Osteoblast (primary cell): ENCODE data around the gene SLC1A1. TPM values are rescaled to one million over a fixed set of nuclear protein-coding genes. Genes with fewer than 3 reads are reported as not detected.

ENCODE experiments used
- DNase-seq: peaks from one replicate; pipeline ENCODE4 v3.0.0; 2011; ENCODE audit warnings: low spot score, mixed read lengths; ENCODE audit not compliant: insufficient read length; ENCODE audit errors: missing footprints
- H2AFZ ChIP-seq: 2 replicates; pipeline ENCODE4 v1.6.0; 2011; ENCODE audit warnings: mild to moderate bottlenecking, low read length
- H3K27ac ChIP-seq: 2 replicates; pipeline ENCODE4 v1.5.1; 2011; ENCODE audit warnings: mild to moderate bottlenecking, low read depth, low read length, moderate library complexity
- H3K27me3 ChIP-seq: 2 replicates; pipeline ENCODE4 v1.6.0; 2012; ENCODE audit warnings: mild to moderate bottlenecking, control low read depth, inconsistent platforms, low read length, moderate library complexity; ENCODE audit not compliant: insufficient read depth
- H3K36me3 ChIP-seq: 2 replicates; pipeline ENCODE4 v1.5.1; 2011; ENCODE audit warnings: mild to moderate bottlenecking, low read length, control low read depth, moderate library complexity; ENCODE audit not compliant: insufficient read depth
- H3K4me1 ChIP-seq: 2 replicates; pipeline ENCODE4 v1.5.1; 2011; ENCODE audit warnings: mild to moderate bottlenecking, low read length, control low read depth, moderate library complexity; ENCODE audit not compliant: insufficient read depth
- H3K4me2 ChIP-seq: 2 replicates; pipeline ENCODE4 v1.6.0; 2011; ENCODE audit warnings: mild to moderate bottlenecking, low read length; ENCODE audit not compliant: insufficient read depth
- H3K4me3 ChIP-seq: fragments of 200-600 bp; sonication (generic); 3 replicates; pipeline ENCODE4 v1.5.1; 2012; ENCODE audit warnings: mild to moderate bottlenecking, low read length, inconsistent platforms; ENCODE audit not compliant: insufficient read depth
- H3K79me2 ChIP-seq: 2 replicates; pipeline ENCODE4 v1.6.0; 2012; ENCODE audit warnings: mild to moderate bottlenecking, low read length, control low read depth, inconsistent platforms; ENCODE audit not compliant: insufficient read depth
- H3K9me3 ChIP-seq: 2 replicates; pipeline ENCODE4 v1.5.1; 2011; ENCODE audit warnings: low read depth, low read length, control low read depth
- H4K20me1 ChIP-seq: 2 replicates; pipeline ENCODE4 v1.6.0; 2012; ENCODE audit warnings: mild to moderate bottlenecking, low read length, control low read depth; ENCODE audit not compliant: insufficient read depth
- total RNA-seq: library from RNA; depleted of rRNA; stranded (reverse); fragments of >200 nt; gene quantifications from 2 replicates; pipeline ENCODE4 v1.2.3, GENCODE V29; 2012
- TF ChIP-seq, protein P1 (sequence below): IDR thresholded peaks from 2 replicates; pipeline ENCODE4 v1.5.1; 2011; ENCODE audit warnings: mild to moderate bottlenecking, low read depth, low read length, moderate library complexity; ENCODE audit errors: extremely low read depth

Gene SLC1A1
- total RNA-seq, 1 donor, result 25.7 TPM

DNA sequence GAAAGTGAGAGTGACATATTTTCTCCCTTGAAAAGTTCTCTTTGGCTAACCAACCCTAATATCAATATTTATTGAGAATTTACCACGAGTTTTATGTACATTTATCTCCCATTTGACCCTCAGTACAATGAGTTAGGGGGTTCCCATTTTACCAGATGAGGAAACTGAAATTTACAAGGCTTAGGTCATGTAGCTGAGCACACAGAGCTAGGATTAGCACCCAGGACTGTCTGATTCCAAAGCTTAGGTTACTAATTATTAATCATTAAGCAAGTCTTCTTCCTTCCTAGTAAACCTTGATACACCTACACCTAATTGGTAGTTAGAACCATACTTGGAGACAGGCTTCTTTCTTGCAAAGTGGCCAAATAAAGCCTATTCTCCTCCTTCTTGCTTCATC, 12.2 kb downstream of the SLC1A1 start:
- Histone ChIP-seq H3K27me3 (no peaks in the 10 kb centered on the region), H3K4me3 (no peak overlapping the region), H3K4me2 (no peak overlapping the region), H3K36me3 (no peaks in the 10 kb centered on the region), H2AFZ (no peak overlapping the region), H4K20me1 (no peaks in the 10 kb centered on the region), H3K27ac (no peak overlapping the region), H3K9me3 (no peaks in the 10 kb centered on the region), H3K4me1 (peaks cover 22% of the 10 kb centered on the region), H3K79me2 (peaks cover 6% of the 10 kb centered on the region)
- DNase-seq, result no peak
- TF ChIP-seq, protein P1, sequence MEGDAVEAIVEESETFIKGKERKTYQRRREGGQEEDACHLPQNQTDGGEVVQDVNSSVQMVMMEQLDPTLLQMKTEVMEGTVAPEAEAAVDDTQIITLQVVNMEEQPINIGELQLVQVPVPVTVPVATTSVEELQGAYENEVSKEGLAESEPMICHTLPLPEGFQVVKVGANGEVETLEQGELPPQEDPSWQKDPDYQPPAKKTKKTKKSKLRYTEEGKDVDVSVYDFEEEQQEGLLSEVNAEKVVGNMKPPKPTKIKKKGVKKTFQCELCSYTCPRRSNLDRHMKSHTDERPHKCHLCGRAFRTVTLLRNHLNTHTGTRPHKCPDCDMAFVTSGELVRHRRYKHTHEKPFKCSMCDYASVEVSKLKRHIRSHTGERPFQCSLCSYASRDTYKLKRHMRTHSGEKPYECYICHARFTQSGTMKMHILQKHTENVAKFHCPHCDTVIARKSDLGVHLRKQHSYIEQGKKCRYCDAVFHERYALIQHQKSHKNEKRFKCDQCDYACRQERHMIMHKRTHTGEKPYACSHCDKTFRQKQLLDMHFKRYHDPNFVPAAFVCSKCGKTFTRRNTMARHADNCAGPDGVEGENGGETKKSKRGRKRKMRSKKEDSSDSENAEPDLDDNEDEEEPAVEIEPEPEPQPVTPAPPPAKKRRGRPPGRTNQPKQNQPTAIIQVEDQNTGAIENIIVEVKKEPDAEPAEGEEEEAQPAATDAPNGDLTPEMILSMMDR, result no peak

DNA sequence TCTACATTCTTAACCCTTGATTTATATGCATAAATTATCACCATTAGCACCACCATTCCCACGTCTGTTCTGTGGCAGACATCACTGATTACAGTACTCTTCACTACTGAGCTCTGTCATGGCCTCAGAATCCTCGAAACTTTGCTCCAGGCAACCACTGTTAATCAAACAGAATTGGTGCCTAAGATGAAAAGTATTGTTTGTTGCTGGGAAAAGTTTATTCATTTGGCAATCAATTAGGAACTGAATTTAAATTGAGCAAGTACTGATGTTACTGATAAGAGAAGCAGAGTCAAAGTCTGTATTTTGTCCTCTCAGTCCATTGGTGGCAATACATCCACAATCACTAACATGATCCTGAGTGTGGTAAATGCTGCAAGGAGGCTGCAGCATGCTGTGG, 12.8 kb downstream of the SLC1A1 start:
- Histone ChIP-seq H3K4me3 (no peak overlapping the region), H3K79me2 (peaks cover 6% of the 10 kb centered on the region), H3K4me2 (no peak overlapping the region), H3K4me1 (peaks cover 22% of the 10 kb centered on the region), H3K9me3 (no peaks in the 10 kb centered on the region), H4K20me1 (no peaks in the 10 kb centered on the region), H3K36me3 (no peaks in the 10 kb centered on the region), H3K27ac (no peak overlapping the region), H3K27me3 (no peaks in the 10 kb centered on the region), H2AFZ (no peak overlapping the region)
- TF ChIP-seq, protein P1, result no peak
- peak; percentile 10 for DNase-seq

- TF ChIP-seq, protein P1, result no peak
- H3K4me1 ChIP-seq, result peaks cover 30% of the 10 kb centered on the region
- H3K27me3 ChIP-seq, result no peaks in the 10 kb centered on the region
- no peak overlapping the region for H3K4me3 ChIP-seq
- H3K9me3 ChIP-seq, result no peaks in the 10 kb centered on the region
- no peak overlapping the region for H3K4me2 ChIP-seq
- no peak overlapping the region for H3K27ac ChIP-seq
- H3K79me2 ChIP-seq, result peaks cover 6% of the 10 kb centered on the region
- H2AFZ ChIP-seq, result no peak overlapping the region
- H4K20me1 ChIP-seq, result peaks cover 5% of the 10 kb centered on the region
- no peak for DNase-seq
- no peaks in the 10 kb centered on the region for H3K36me3 ChIP-seq
Observed at GRCh38 chr9:4504250-4504649, 14.0 kb downstream of the SLC1A1 start.

DNA sequence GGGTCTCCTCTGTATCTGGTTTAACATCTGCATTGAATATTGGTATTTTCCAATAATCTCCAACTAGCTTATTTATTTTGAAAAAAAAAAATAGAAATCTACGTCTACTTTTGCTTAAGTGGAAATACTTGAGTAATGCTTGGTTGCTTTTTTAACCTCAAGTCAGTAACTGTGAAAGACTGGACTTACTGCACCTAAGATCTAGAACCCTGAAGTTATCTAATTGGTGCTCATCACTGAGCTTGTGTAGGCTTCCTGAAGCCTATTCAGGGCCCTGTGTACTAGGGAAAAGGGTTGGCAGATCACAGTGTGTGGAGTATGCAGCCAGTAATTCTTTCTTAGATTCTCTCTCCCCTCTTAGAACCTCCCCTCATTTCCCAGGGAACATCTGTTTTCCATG, 16.2 kb downstream of the SLC1A1 start:
- peak overlapping the region; percentile 92 for H3K27ac ChIP-seq
- H3K36me3 ChIP-seq, result no peaks in the 10 kb centered on the region
- TF ChIP-seq, protein P1, result no peak
- no peak overlapping the region for H3K4me3 ChIP-seq
- no peak overlapping the region for H3K4me2 ChIP-seq
- H3K27me3 ChIP-seq, result no peaks in the 10 kb centered on the region
- peaks cover 41% of the 10 kb centered on the region for H3K4me1 ChIP-seq
- H2AFZ ChIP-seq, result no peak overlapping the region
- peaks cover 5% of the 10 kb centered on the region for H4K20me1 ChIP-seq
- no peak for DNase-seq
- peaks cover 3% of the 10 kb centered on the region for H3K79me2 ChIP-seq
- no peaks in the 10 kb centered on the region for H3K9me3 ChIP-seq
